ENCODE data around the gene NBPF6. TPM values are rescaled to one million over a fixed set of nuclear protein-coding genes. Genes with fewer than 3 reads are reported as not detected.
"Not testable (repeated sequence)": the region's sequence is repeated elsewhere in the genome, so short reads cannot be mapped to it uniquely, and the experiment has no call there.

The NBPF6 gene
- total RNA-seq, 1 experiment from 2014 or later, result not detected

DNA sequence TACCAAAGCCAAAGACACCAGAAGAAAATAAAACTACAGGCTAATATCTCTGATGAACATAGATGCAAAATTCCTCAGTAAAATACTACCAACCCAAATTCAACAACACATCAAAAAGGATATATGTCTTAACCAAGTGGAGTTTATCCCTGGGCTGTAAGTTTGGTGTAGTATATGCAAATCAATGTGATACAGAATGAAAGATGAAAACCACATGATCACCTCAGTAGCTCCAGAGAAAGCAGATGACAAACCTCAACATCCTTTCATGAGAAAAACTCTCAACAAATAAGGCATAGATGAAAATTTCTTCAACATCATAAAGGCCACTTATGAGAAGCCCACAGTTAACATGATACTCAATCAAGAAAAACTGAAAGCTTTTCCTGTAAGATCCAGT lies 11.6 kb upstream of the NBPF6 start:
- H3K4me3 ChIP-seq (ENCODE audit: low read depth, low read length, poor library complexity, severe bottlenecking); intact Hi-C loops (cut with micrococcal nuclease; ENCODE audit: unreplicated experiment); H3K36me3 ChIP-seq (ENCODE audit: insufficient read depth, low read length, poor library complexity, severe bottlenecking); H3K4me1 ChIP-seq (ENCODE audit: insufficient read depth, low read length, poor library complexity, severe bottlenecking); H3K9me3 ChIP-seq (ENCODE audit: low read depth, low read length, poor library complexity, severe bottlenecking); H3K27me3 ChIP-seq (replicated peaks; ENCODE audit: insufficient read depth, low read depth, low read length, poor library complexity); BruUV-seq (replicated peaks); DNase-seq (ENCODE audit: low spot score); CTCF ChIA-PET; POLR2A ChIA-PET (ENCODE audit: low non-redundant PET); H3K27ac ChIP-seq (ENCODE audit: low read depth, low read length, poor library complexity, severe bottlenecking): not testable (repeated sequence)

DNA sequence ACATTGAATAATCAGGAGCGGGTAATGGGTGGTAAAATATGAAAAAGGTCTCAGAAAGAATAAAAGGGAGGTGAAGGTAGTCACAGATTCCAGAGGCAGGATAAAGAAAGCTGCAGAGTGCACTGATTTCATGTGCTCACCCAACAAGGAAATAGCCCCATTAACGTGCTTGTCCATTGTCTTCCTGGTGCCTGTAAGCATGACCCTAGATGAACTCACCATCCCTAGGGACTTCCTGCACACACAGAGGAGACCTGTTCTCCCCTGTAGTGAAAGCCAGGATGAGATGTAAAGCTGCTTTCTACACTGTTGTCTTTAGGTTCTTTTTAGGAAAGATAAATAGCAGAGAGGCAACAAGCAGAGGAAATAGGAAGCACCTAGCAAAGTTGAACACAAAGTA lies 4.4 kb downstream of the NBPF6 start:
- H3K36me3 ChIP-seq (ENCODE audit: insufficient read depth, low read length, poor library complexity, severe bottlenecking); H3K4me3 ChIP-seq (ENCODE audit: low read depth, low read length, poor library complexity, severe bottlenecking); intact Hi-C loops (cut with micrococcal nuclease; ENCODE audit: unreplicated experiment); H3K9me3 ChIP-seq (ENCODE audit: low read depth, low read length, poor library complexity, severe bottlenecking); H3K27ac ChIP-seq (ENCODE audit: low read depth, low read length, poor library complexity, severe bottlenecking); H3K27me3 ChIP-seq (replicated peaks; ENCODE audit: insufficient read depth, low read depth, low read length, poor library complexity); DNase-seq (ENCODE audit: low spot score); CTCF ChIA-PET; POLR2A ChIA-PET (ENCODE audit: low non-redundant PET); BruUV-seq (replicated peaks); H3K4me1 ChIP-seq (ENCODE audit: insufficient read depth, low read length, poor library complexity, severe bottlenecking): not testable (repeated sequence)

DNA sequence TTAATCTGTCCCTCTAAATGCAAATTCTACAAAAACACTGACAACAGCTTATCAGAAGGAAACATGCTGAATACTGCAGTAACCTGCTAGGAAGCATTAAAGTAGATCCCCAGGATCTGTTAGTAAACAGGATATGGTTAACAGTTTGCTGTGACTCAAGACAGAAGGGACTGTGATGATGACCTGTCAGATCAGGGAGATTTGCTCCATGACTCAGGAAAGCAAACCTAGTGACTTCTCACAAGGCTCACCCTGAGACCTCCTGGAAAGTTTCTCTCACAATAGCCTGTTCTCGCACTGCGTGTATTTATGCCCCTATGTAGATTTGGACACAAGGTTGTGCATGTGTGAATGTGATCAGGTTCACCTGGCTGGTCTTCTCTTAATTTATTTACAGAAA lies 8.5 kb downstream of the NBPF6 start:
- H3K27ac ChIP-seq (ENCODE audit: low read depth, low read length, poor library complexity, severe bottlenecking); BruUV-seq (replicated peaks); CTCF ChIA-PET; H3K36me3 ChIP-seq (ENCODE audit: insufficient read depth, low read length, poor library complexity, severe bottlenecking); POLR2A ChIA-PET (ENCODE audit: low non-redundant PET); DNase-seq (ENCODE audit: low spot score); H3K4me3 ChIP-seq (ENCODE audit: low read depth, low read length, poor library complexity, severe bottlenecking); H3K27me3 ChIP-seq (replicated peaks; ENCODE audit: insufficient read depth, low read depth, low read length, poor library complexity); intact Hi-C loops (cut with micrococcal nuclease; ENCODE audit: unreplicated experiment); H3K4me1 ChIP-seq (ENCODE audit: insufficient read depth, low read length, poor library complexity, severe bottlenecking); H3K9me3 ChIP-seq (ENCODE audit: low read depth, low read length, poor library complexity, severe bottlenecking): not testable (repeated sequence)

DNA sequence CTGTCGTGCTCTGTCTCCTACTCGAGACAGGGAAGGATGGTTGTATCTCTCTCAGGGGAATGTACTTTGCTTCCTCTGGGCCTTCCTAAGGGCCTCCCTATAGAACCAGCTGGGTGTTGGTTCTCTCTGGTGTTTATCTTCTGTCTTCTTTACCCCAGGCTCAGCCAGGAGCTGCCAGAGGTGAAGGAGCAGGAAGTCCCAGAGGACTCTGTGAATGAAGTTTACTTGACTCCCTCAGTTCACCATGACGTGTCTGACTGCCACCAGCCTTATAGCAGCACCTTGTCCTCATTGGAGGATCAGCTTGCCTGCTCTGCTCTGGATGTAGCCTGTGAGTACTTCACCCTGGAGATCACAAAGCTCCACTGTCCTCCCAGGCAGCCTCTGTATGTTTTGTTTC lies 11.6 kb downstream of the NBPF6 start:
- CTCF ChIA-PET; intact Hi-C loops (cut with micrococcal nuclease; ENCODE audit: unreplicated experiment); H3K9me3 ChIP-seq (ENCODE audit: low read depth, low read length, poor library complexity, severe bottlenecking); BruUV-seq (replicated peaks); H3K36me3 ChIP-seq (ENCODE audit: insufficient read depth, low read length, poor library complexity, severe bottlenecking); DNase-seq (ENCODE audit: low spot score); H3K27me3 ChIP-seq (replicated peaks; ENCODE audit: insufficient read depth, low read depth, low read length, poor library complexity); POLR2A ChIA-PET (ENCODE audit: low non-redundant PET); H3K4me1 ChIP-seq (ENCODE audit: insufficient read depth, low read length, poor library complexity, severe bottlenecking); H3K4me3 ChIP-seq (ENCODE audit: low read depth, low read length, poor library complexity, severe bottlenecking); H3K27ac ChIP-seq (ENCODE audit: low read depth, low read length, poor library complexity, severe bottlenecking): not testable (repeated sequence)

DNA sequence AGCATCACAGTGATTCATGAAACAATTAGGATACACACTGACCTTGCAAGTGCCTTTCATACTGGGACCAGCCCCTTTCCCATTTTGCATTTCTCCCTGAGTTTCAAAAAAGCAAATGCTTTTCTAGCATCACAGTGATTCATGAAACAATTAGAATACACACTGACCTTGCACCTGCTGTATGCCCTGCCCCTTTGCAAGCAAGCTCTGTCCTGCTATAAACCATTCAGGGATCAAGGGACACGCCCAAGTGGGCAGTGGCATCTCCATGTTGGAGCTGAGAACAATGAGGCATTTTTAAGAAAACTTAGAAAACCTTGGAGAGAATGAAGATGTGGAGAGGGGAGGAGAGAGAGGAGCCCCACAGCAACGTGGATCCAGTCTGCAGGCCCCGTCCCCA lies 13.8 kb downstream of the NBPF6 start:
- H3K9me3 ChIP-seq (ENCODE audit: low read depth, low read length, poor library complexity, severe bottlenecking); CTCF ChIA-PET; H3K4me1 ChIP-seq (ENCODE audit: insufficient read depth, low read length, poor library complexity, severe bottlenecking); H3K27ac ChIP-seq (ENCODE audit: low read depth, low read length, poor library complexity, severe bottlenecking); H3K4me3 ChIP-seq (ENCODE audit: low read depth, low read length, poor library complexity, severe bottlenecking); POLR2A ChIA-PET (ENCODE audit: low non-redundant PET); DNase-seq (ENCODE audit: low spot score); H3K36me3 ChIP-seq (ENCODE audit: insufficient read depth, low read length, poor library complexity, severe bottlenecking); H3K27me3 ChIP-seq (replicated peaks; ENCODE audit: insufficient read depth, low read depth, low read length, poor library complexity); BruUV-seq (replicated peaks); intact Hi-C loops (cut with micrococcal nuclease; ENCODE audit: unreplicated experiment): not testable (repeated sequence)

DNA sequence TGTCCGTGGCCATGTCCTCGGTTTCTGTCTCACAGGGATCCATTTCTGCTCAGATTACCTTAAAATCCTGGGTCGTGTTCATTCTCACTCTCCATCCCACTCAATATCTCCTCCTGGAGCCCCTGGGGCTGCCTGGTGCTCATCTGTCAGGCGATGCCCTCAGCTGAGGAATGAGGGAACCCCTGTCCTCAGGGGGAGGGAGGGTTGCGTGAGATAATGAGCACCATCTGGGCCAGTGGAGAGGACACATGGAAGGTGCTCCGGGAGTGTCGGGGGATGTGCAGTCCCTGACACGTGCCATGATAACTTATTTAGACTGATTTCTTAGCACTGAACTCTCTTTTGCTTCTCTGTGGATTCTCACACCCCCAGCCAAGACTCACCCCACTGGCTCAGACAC lies 16.0 kb downstream of the NBPF6 start:
- POLR2A ChIA-PET (ENCODE audit: low non-redundant PET), result not testable (repeated sequence)

DNA sequence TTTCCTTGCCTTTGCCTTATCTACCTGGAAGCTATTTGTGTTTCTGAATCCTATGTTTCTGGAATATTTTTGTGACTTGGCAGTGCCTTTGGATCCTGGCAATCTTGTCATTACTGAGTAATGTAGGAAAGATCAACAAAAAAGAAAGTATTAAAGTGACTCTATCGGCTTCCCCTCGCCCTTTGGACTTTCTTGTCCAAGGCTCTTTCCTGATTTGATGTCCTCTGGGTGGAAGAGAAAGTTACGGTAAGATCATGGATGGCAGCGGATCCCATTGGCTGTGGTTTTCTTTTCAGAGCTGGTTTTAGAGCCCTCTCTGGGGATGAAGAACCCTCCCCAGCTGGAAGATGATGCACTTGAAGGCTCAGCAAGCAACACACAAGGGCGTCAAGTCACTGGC lies 17.0 kb downstream of the NBPF6 start:
- H3K27ac ChIP-seq (ENCODE audit: low read depth, low read length, poor library complexity, severe bottlenecking); DNase-seq (ENCODE audit: low spot score); H3K9me3 ChIP-seq (ENCODE audit: low read depth, low read length, poor library complexity, severe bottlenecking); H3K36me3 ChIP-seq (ENCODE audit: insufficient read depth, low read length, poor library complexity, severe bottlenecking); intact Hi-C loops (cut with micrococcal nuclease; ENCODE audit: unreplicated experiment); H3K27me3 ChIP-seq (replicated peaks; ENCODE audit: insufficient read depth, low read depth, low read length, poor library complexity); H3K4me3 ChIP-seq (ENCODE audit: low read depth, low read length, poor library complexity, severe bottlenecking); BruUV-seq (replicated peaks); CTCF ChIA-PET; POLR2A ChIA-PET (ENCODE audit: low non-redundant PET); H3K4me1 ChIP-seq (ENCODE audit: insufficient read depth, low read length, poor library complexity, severe bottlenecking): not testable (repeated sequence)

More for the DNA sequence above, 16.0 kb downstream of the NBPF6 start:
- H3K36me3 ChIP-seq (ENCODE audit: insufficient read depth, low read length, poor library complexity, severe bottlenecking); CTCF ChIA-PET; H3K4me3 ChIP-seq (ENCODE audit: low read depth, low read length, poor library complexity, severe bottlenecking); BruUV-seq (replicated peaks); H3K4me1 ChIP-seq (ENCODE audit: insufficient read depth, low read length, poor library complexity, severe bottlenecking); H3K27me3 ChIP-seq (replicated peaks; ENCODE audit: insufficient read depth, low read depth, low read length, poor library complexity); DNase-seq (ENCODE audit: low spot score); H3K27ac ChIP-seq (ENCODE audit: low read depth, low read length, poor library complexity, severe bottlenecking); H3K9me3 ChIP-seq (ENCODE audit: low read depth, low read length, poor library complexity, severe bottlenecking); intact Hi-C loops (cut with micrococcal nuclease; ENCODE audit: unreplicated experiment): not testable (repeated sequence)

DNA sequence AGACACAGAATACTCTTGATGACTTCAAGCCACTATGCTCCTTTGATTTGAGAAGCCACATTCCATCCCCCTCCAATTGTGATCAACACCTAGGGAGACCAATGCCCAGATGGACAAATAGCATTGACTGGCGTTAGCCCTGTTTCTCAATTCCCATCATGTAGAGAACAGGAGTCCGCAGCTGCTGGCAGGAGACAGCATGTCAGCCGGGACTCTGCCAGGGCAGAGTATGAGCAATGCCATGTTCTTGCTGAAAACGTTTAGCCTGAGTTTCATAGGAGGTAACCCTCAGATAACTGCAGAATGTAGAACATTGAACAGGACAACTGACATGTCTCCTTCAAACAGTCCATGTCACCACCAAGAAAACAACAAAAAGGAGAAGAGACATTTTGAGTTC lies 20.6 kb downstream of the NBPF6 start:
- CTCF ChIA-PET; H3K27ac ChIP-seq (ENCODE audit: low read depth, low read length, poor library complexity, severe bottlenecking); H3K9me3 ChIP-seq (ENCODE audit: low read depth, low read length, poor library complexity, severe bottlenecking); DNase-seq (ENCODE audit: low spot score); intact Hi-C loops (cut with micrococcal nuclease; ENCODE audit: unreplicated experiment); H3K4me3 ChIP-seq (ENCODE audit: low read depth, low read length, poor library complexity, severe bottlenecking); POLR2A ChIA-PET (ENCODE audit: low non-redundant PET); H3K36me3 ChIP-seq (ENCODE audit: insufficient read depth, low read length, poor library complexity, severe bottlenecking); BruUV-seq (replicated peaks); H3K4me1 ChIP-seq (ENCODE audit: insufficient read depth, low read length, poor library complexity, severe bottlenecking): not testable (repeated sequence)
- H3K27me3 ChIP-seq (replicated peaks; ENCODE audit: insufficient read depth, low read depth, low read length, poor library complexity), result peaks cover 19% of the 10 kb centered on the region

Data from A673 (cell line).